ENCODE results near the gene DIPK1B. TPM values are rescaled to one million over a fixed set of nuclear protein-coding genes. Genes with fewer than 3 reads are reported as not detected.
A peak's percentile ranks its signal among the peaks of the same experiment; 100 is the strongest.
"Not testable (repeated sequence)": the region's sequence is repeated elsewhere in the genome, so short reads cannot be mapped to it uniquely, and the experiment has no call there.

The DIPK1B gene
- total RNA-seq, 1 donor from 2014 or later = 3.0 TPM

- DNase-seq (ENCODE audit: low spot score) = no peak
- no peak for ATAC-seq
Observed at GRCh38 chr9:136748666-136749611, 36.6 kb downstream of the DIPK1B start.

GRCh38 chr9:136750526-136750925 lies 38.2 kb downstream of the DIPK1B start:
- DNase-seq (ENCODE audit: low spot score) = no peak
- ATAC-seq = no peak

GRCh38 chr9:136751244-136751643 lies 38.9 kb downstream of the DIPK1B start:
- DNase-seq (ENCODE audit: low spot score) = no peak
- ATAC-seq = no peak

- no peak for ATAC-seq
- no peak for DNase-seq (ENCODE audit: low spot score)
Observed at GRCh38 chr9:136751814-136752213, 39.4 kb downstream of the DIPK1B start.

GRCh38 chr9:136753371-136754058 lies 41.1 kb downstream of the DIPK1B start:
- DNase-seq (ENCODE audit: low spot score) = no peak
- ATAC-seq = no peak

- ATAC-seq = no peak
- DNase-seq (ENCODE audit: low spot score) = no peak
Observed at GRCh38 chr9:136754059-136754572, 41.7 kb downstream of the DIPK1B start.

- ATAC-seq (no peak), DNase-seq (ENCODE audit: low spot score) (no peak)
Observed at GRCh38 chr9:136754626-136755301, 42.4 kb downstream of the DIPK1B start.

GRCh38 chr9:136755302-136756133 lies 43.1 kb downstream of the DIPK1B start:
- ATAC-seq; DNase-seq (ENCODE audit: low spot score): not testable (repeated sequence)

- DNase-seq (ENCODE audit: low spot score) (no peak), ATAC-seq (no peak)
Observed at GRCh38 chr9:136756134-136756438, 43.7 kb downstream of the DIPK1B start.

- ATAC-seq (no peak), DNase-seq (ENCODE audit: low spot score) (no peak)
Observed at GRCh38 chr9:136756836-136757235, 44.5 kb downstream of the DIPK1B start.

GRCh38 chr9:136757328-136757727 lies 45.0 kb downstream of the DIPK1B start:
- DNase-seq (ENCODE audit: low spot score) = no peak
- no peak for ATAC-seq

- DNase-seq (ENCODE audit: low spot score) = no peak
Observed at GRCh38 chr9:136757751-136758140, 45.4 kb downstream of the DIPK1B start.

GRCh38 chr9:136759001-136759400 lies 46.6 kb downstream of the DIPK1B start:
- ATAC-seq (no peak), DNase-seq (ENCODE audit: low spot score) (no peak)

More at GRCh38 chr9:136757751-136758140, 45.4 kb downstream of the DIPK1B start:
- no peak for ATAC-seq

- DNase-seq (ENCODE audit: low spot score) = no peak
Observed at GRCh38 chr9:136759436-136760325, 47.3 kb downstream of the DIPK1B start.

GRCh38 chr9:136760424-136760823 lies 48.1 kb downstream of the DIPK1B start:
- DNase-seq (ENCODE audit: low spot score) (peak; percentile 46), ATAC-seq (no peak)

More at GRCh38 chr9:136759436-136760325, 47.3 kb downstream of the DIPK1B start:
- no peak for ATAC-seq

- DNase-seq (ENCODE audit: low spot score) (peak; percentile 58), ATAC-seq (peak; percentile 68)
Observed at GRCh38 chr9:136760834-136761544, 48.6 kb downstream of the DIPK1B start.

GRCh38 chr9:136761545-136761981 lies 49.2 kb downstream of the DIPK1B start:
- DNase-seq (ENCODE audit: low spot score) (no peak), ATAC-seq (no peak)

- ATAC-seq (no peak), DNase-seq (ENCODE audit: low spot score) (no peak)
Observed at GRCh38 chr9:136762221-136762691, 49.9 kb downstream of the DIPK1B start.
